Bronchial epithelial cell (primary cell): ENCODE results near the gene CBLL2. TPM values are rescaled to one million over a fixed set of nuclear protein-coding genes. Genes with fewer than 3 reads are reported as not detected.
A peak's percentile ranks its signal among the peaks of the same experiment; 100 is the strongest.

Experiments used
- DNase-seq: peaks from one replicate; pipeline ENCODE4 v3.0.0-alpha.2; 2010; ENCODE audit warnings: low read depth
- FAIRE-seq: peaks from 2 replicates; lab custom pipeline; 2011; peaks lifted over from hg19 to GRCh38; lab: Jason Lieb, UNC
- H3K27me3 ChIP-seq: 2 replicates; pipeline ENCODE4 v1.5.1; 2011; ENCODE audit warnings: low read length; ENCODE audit not compliant: control insufficient read depth, insufficient read depth
- H3K36me3 ChIP-seq: 2 replicates; pipeline ENCODE4 v1.5.1; 2011; ENCODE audit warnings: low read length; ENCODE audit not compliant: control insufficient read depth, insufficient read depth
- H3K4me3 ChIP-seq: 2 replicates; pipeline ENCODE4 v1.5.1; 2011; ENCODE audit warnings: mild to moderate bottlenecking, low read depth, low read length, control low read depth
- total RNA-seq: library from RNA; depleted of rRNA; stranded (reverse); fragments of >200 nt; gene quantifications from 2 replicates; pipeline ENCODE4 v1.2.1, GENCODE V29; 2014
- TF ChIP-seq, protein P1 (sequence below): IDR thresholded peaks from 2 replicates; pipeline ENCODE4 v1.5.1; 2011; ENCODE audit warnings: mild to moderate bottlenecking, moderate library complexity, low read length, control low read depth, inconsistent platforms; ENCODE audit not compliant: insufficient read depth, severe bottlenecking

The CBLL2 gene
- total RNA-seq, 1 donor from 2014 or later = not detected

- TF ChIP-seq, protein P1, sequence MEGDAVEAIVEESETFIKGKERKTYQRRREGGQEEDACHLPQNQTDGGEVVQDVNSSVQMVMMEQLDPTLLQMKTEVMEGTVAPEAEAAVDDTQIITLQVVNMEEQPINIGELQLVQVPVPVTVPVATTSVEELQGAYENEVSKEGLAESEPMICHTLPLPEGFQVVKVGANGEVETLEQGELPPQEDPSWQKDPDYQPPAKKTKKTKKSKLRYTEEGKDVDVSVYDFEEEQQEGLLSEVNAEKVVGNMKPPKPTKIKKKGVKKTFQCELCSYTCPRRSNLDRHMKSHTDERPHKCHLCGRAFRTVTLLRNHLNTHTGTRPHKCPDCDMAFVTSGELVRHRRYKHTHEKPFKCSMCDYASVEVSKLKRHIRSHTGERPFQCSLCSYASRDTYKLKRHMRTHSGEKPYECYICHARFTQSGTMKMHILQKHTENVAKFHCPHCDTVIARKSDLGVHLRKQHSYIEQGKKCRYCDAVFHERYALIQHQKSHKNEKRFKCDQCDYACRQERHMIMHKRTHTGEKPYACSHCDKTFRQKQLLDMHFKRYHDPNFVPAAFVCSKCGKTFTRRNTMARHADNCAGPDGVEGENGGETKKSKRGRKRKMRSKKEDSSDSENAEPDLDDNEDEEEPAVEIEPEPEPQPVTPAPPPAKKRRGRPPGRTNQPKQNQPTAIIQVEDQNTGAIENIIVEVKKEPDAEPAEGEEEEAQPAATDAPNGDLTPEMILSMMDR = no peak
- no peaks in the 10 kb centered on the region for H3K36me3 ChIP-seq
- DNase-seq (no peak), FAIRE-seq (no peak)
- no peaks in the 10 kb centered on the region for H3K27me3 ChIP-seq
- no peak overlapping the region for H3K4me3 ChIP-seq
Measured at GRCh38 chrX:22315151-22315550, 42.4 kb downstream of the CBLL2 start.

DNA sequence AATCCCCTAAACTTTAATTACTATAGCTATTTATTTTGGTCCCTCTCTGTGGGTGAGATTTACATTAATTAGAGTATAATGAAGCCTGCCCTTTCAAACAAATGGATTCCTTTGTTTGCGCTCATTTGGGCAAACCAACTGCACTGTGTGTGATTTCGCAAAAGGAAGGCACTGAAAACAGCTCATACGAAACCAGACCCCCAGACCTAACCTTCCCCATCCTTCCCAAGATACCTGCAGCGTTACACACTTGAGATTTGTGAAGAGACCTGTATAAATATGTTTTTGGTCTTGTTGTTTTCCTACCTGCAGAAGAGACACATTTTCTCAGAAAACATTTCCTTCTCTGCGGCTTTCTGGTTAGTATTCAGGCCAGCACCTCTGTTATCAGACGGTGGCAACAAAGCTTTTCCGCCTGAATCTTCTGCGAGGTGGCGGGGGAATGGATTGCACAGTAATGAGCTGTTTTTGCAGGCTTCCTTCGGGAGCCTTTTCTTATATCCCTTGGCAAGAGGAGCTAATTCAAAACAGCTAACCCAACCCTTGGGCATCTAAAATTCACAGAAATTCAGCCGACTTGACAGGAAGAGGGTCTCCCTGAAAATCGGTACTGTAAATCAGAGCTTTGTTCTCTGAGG lies 47.6 kb downstream of the CBLL2 start:
- H3K27me3 ChIP-seq = no peaks in the 10 kb centered on the region
- H3K36me3 ChIP-seq = no peaks in the 10 kb centered on the region
- FAIRE-seq = no peak
- DNase-seq = no peak
- H3K4me3 ChIP-seq = no peak overlapping the region
- TF ChIP-seq, protein P1 = no peak

DNA sequence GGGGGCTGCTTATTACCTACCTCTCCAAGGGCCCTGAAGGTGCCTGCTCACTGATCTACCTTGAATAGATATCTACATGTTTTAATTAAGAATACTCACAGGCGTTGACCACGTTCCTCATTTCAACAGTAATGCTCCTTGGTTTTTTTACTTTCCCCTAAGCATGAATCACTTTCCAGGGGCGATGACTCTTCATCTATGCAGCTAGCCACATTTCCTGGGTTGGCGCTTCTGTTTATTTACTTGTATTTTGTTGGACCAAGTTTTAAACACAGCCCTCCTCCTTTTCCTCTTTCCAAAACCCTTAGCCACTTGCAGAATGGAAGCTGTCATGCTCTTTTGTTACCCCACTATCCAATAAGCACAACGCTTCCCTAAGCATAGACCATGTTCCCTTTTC lies 50.8 kb downstream of the CBLL2 start:
- no peak for FAIRE-seq
- Histone ChIP-seq H3K36me3 (no peaks in the 10 kb centered on the region), H3K4me3 (no peak overlapping the region), H3K27me3 (no peaks in the 10 kb centered on the region)
- TF ChIP-seq, protein P1 = no peak
- peak; percentile 73 for DNase-seq

Other genes starting within 250 kb of the CBLL2 start
- gene PHEX, start 240.6 kb upstream of the CBLL2 start, total RNA-seq = 5.3 and 16.6 TPM in 2 replicates